Stimulated activated CD4-positive, alpha-beta T cell treated with anti-CD3 and anti-CD28 coated beads, Interleukin-2, amount 100 ng/mL, for 48 hours (primary cell): ENCODE data around the gene IGF2R.
"Not testable (repeated sequence)": the region's sequence is repeated elsewhere in the genome, so short reads cannot be mapped to it uniquely, and the experiment has no call there.

Source experiments
- DNase-seq, 2 donors: peaks; one replicate each; pipeline ENCODE4 v3.0.0-alpha.2; 2020

IGF2R gene

GRCh38 chr6:160104821-160105517, 136.1 kb downstream of the IGF2R start:
- no peak for DNase-seq

- DNase-seq, result no peak
These were observed 137.1 kb downstream of the IGF2R start for GRCh38 chr6:160106010-160106409.

GRCh38 chr6:160106701-160107100, 137.8 kb downstream of the IGF2R start:
- no peak for DNase-seq

GRCh38 chr6:160108077-160108476, 139.2 kb downstream of the IGF2R start:
- no peak for DNase-seq

GRCh38 chr6:160110586-160111123, 141.8 kb downstream of the IGF2R start:
- DNase-seq, result no peak

- no peak for DNase-seq
These were observed 142.9 kb downstream of the IGF2R start for GRCh38 chr6:160111806-160112205.

GRCh38 chr6:160112628-160113299, 143.9 kb downstream of the IGF2R start:
- DNase-seq, result no peak

GRCh38 chr6:160114536-160114935, 145.7 kb downstream of the IGF2R start:
- not testable (repeated sequence) for DNase-seq

- DNase-seq, result no peak
These were observed 146.5 kb downstream of the IGF2R start for GRCh38 chr6:160115421-160115820.

- no peak for DNase-seq
These were observed 147.5 kb downstream of the IGF2R start for GRCh38 chr6:160116411-160116810.

GRCh38 chr6:160117137-160117536, 148.3 kb downstream of the IGF2R start:
- no peak for DNase-seq

GRCh38 chr6:160118620-160119229, 149.8 kb downstream of the IGF2R start:
- DNase-seq, result no peak

GRCh38 chr6:160120087-160120486, 151.2 kb downstream of the IGF2R start:
- DNase-seq, result no peak

- no peak for DNase-seq
These were observed 152.7 kb downstream of the IGF2R start, which contains the start of gene SLC22A1 for GRCh38 chr6:160121558-160121957. TSS of gene SLC22A1 (plus strand) at chr6:160121815. CDS start at chr6:160121936, 121 bp downstream.

- DNase-seq, result no peak
These were observed 153.1 kb downstream of the IGF2R start for GRCh38 chr6:160121981-160122380.

GRCh38 chr6:160122744-160123143, 153.9 kb downstream of the IGF2R start:
- DNase-seq, result no peak

GRCh38 chr6:160124007-160124406, 155.1 kb downstream of the IGF2R start:
- DNase-seq, result no peak

- DNase-seq, result no peak
These were observed 155.7 kb downstream of the IGF2R start for GRCh38 chr6:160124605-160125004.

GRCh38 chr6:160125105-160125504, 156.2 kb downstream of the IGF2R start:
- DNase-seq, result not testable (repeated sequence)

GRCh38 chr6:160127270-160128124, 158.6 kb downstream of the IGF2R start:
- no peak for DNase-seq

- DNase-seq, result no peak
These were observed 159.3 kb downstream of the IGF2R start for GRCh38 chr6:160128125-160128683.

GRCh38 chr6:160128879-160129516, 160.1 kb downstream of the IGF2R start:
- DNase-seq, result no peak
